BLaER1 (cell line): ENCODE data around the gene TJP1.
"Not testable (repeated sequence)": the region's sequence is repeated elsewhere in the genome, so short reads cannot be mapped to it uniquely, and the experiment has no call there.

Experiments used
- H3K27ac ChIP-seq: shearing (Covaris generic); formaldehyde crosslinking; 2 replicates; pipeline ENCODE4 v1.8.1; 2022
- H3K27me3 ChIP-seq: shearing (Covaris generic); formaldehyde crosslinking; 2 replicates; pipeline ENCODE4 v1.8.1; 2022
- H3K36me3 ChIP-seq: shearing (Covaris generic); formaldehyde crosslinking; 2 replicates; pipeline ENCODE4 v1.8.1; 2022
- H3K4me1 ChIP-seq: shearing (Covaris generic); formaldehyde crosslinking; 2 replicates; pipeline ENCODE4 v1.8.1; 2022
- H3K4me2 ChIP-seq: shearing (Covaris generic); formaldehyde crosslinking; 2 replicates; pipeline ENCODE4 v1.8.1; 2022
- H3K4me3 ChIP-seq: shearing (Covaris generic); formaldehyde crosslinking; 2 replicates; pipeline ENCODE4 v1.8.1; 2022
- H3K9ac ChIP-seq: shearing (Covaris generic); formaldehyde crosslinking; 2 replicates; pipeline ENCODE4 v1.8.1; 2022
- H3K9me3 ChIP-seq: shearing (Covaris generic); formaldehyde crosslinking; 2 replicates; pipeline ENCODE4 v1.8.1; 2022
- H4K20me1 ChIP-seq: shearing (Covaris generic); formaldehyde crosslinking; 2 replicates; pipeline ENCODE4 v1.8.1; 2022
- Cebpa-rat ChIP-seq: shearing (Covaris generic); IDR thresholded peaks from 2 replicates; pipeline ENCODE4 v1.8.1; 2022

The TJP1 gene

GRCh38 chr15:29770796-29771195 is 51.5 kb downstream of the TJP1 start:
- Histone ChIP-seq H3K36me3 (no peaks in the 10 kb centered on the region), H3K27ac (no peak overlapping the region), H4K20me1 (peaks cover 4% of the 10 kb centered on the region; the same call in 1 of the 2 replicates), H3K27me3 (peaks cover 19% of the 10 kb centered on the region; the same call in 1 of the 2 replicates), H3K4me2 (no peak overlapping the region), H3K9ac (no peak overlapping the region), H3K9me3 (no peaks in the 10 kb centered on the region), H3K4me3 (no peak overlapping the region), H3K4me1 (no peaks in the 10 kb centered on the region)
- TF ChIP-seq Cebpa-rat, result no peak

- Histone ChIP-seq H3K4me1 (peaks cover 21% of the 10 kb centered on the region), H3K27ac (no peak overlapping the region), H3K9me3 (no peaks in the 10 kb centered on the region), H3K9ac (no peak overlapping the region), H3K27me3 (peaks cover 27% of the 10 kb centered on the region), H3K4me3 (no peak overlapping the region), H3K4me2 (peak overlapping the region; percentile 58; the same call in 1 of the 2 replicates), H3K36me3 (no peaks in the 10 kb centered on the region), H4K20me1 (peaks cover 8% of the 10 kb centered on the region; the same call in 1 of the 2 replicates)
- TF ChIP-seq Cebpa-rat, result no peak
These were observed 56.3 kb downstream of the TJP1 start for GRCh38 chr15:29765898-29766527.

GRCh38 chr15:29765234-29765841 is 56.9 kb downstream of the TJP1 start:
- Histone ChIP-seq H3K36me3 (no peaks in the 10 kb centered on the region), H3K27me3 (peaks cover 27% of the 10 kb centered on the region), H3K9me3 (no peaks in the 10 kb centered on the region), H3K4me2 (peak overlapping the region; percentile 58), H3K27ac (no peak overlapping the region), H3K9ac (no peak overlapping the region), H3K4me1 (peaks cover 21% of the 10 kb centered on the region), H3K4me3 (no peak overlapping the region), H4K20me1 (peaks cover 8% of the 10 kb centered on the region; the same call in 1 of the 2 replicates)
- TF ChIP-seq Cebpa-rat, result no peak

DNA sequence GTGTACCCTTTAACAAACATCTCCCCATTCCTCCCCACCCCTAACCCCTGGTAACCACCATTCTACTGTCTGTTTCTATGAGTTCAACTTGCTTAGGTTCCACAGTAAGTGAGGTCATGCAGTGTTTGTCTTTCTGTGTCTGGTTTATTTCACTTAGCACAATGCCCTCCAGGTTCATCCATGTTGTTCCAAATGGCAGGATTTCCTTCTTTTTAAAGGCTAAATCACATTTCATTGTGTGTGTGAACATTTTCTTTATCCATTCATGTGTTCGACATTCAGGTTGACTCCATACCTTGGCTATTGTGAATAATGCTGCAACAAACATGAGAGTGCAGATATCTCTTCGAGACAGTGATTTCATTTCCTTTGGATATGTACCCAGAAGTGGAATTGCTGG is 62.7 kb downstream of the TJP1 start:
- no peak overlapping the region for H3K4me3 ChIP-seq
- H3K27me3 ChIP-seq, result peaks cover 6% of the 10 kb centered on the region
- H3K36me3 ChIP-seq, result no peaks in the 10 kb centered on the region
- no peaks in the 10 kb centered on the region for H3K9me3 ChIP-seq
- no peak overlapping the region for H3K27ac ChIP-seq
- H4K20me1 ChIP-seq, result no peaks in the 10 kb centered on the region
- no peak for TF ChIP-seq Cebpa-rat
- H3K4me1 ChIP-seq, result peaks cover 10% of the 10 kb centered on the region
- H3K4me2 ChIP-seq, result no peak overlapping the region
- H3K9ac ChIP-seq, result no peak overlapping the region

DNA sequence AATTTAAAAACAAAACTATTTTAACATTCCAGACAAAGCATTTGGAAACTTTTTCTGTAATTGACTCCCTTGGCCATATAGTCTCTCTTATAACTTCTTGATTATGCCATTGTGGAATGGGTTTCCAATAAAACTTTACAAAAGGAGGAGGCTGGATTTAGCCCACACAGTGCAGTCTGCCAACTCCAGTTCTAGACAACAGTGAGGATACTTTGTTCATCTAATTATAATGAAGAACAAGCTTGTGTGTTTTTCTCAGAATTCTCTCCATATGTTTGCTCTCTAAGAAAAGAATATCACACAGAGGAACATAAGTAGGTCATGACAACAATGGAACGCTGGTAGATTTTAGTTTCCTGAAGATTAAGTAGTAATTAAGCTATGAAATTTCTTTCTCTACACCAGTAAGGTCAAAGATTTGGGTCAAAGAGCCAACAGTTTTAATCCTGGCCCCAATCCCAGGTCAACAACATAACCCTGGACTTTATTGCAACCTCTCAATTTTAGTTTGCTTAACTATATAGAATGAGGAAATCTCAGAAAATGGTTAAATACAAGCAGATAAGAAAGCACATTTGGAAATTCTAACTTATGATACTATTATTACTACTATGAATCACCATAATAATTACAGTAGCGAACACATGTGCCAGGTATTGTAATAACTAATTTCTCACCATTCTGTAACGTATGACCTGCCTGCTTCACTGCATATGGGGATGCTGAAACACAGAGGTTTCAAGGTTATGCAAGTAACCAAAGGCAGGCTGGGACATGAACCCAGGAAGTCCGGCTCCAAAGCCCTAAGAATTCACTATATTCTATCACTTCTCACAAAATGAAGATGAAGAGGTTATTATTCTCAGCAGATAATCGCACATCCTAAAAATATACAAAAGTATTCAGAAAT is 65.7 kb downstream of the TJP1 start:
- no peaks in the 10 kb centered on the region for H3K27me3 ChIP-seq
- H3K27ac ChIP-seq, result no peak overlapping the region
- H3K9ac ChIP-seq, result no peak overlapping the region
- no peaks in the 10 kb centered on the region for H3K4me1 ChIP-seq
- no peaks in the 10 kb centered on the region for H3K9me3 ChIP-seq
- H3K4me3 ChIP-seq, result no peak overlapping the region
- H4K20me1 ChIP-seq, result no peaks in the 10 kb centered on the region
- H3K4me2 ChIP-seq, result no peak overlapping the region
- no peaks in the 10 kb centered on the region for H3K36me3 ChIP-seq
- TF ChIP-seq Cebpa-rat, result no peak

GRCh38 chr15:29754009-29754408 is 68.3 kb downstream of the TJP1 start:
- not testable (repeated sequence) for H3K36me3 ChIP-seq, H3K4me2 ChIP-seq, H3K4me3 ChIP-seq, H3K27ac ChIP-seq, H3K9me3 ChIP-seq, H3K9ac ChIP-seq, H3K27me3 ChIP-seq, H3K4me1 ChIP-seq, H4K20me1 ChIP-seq

DNA sequence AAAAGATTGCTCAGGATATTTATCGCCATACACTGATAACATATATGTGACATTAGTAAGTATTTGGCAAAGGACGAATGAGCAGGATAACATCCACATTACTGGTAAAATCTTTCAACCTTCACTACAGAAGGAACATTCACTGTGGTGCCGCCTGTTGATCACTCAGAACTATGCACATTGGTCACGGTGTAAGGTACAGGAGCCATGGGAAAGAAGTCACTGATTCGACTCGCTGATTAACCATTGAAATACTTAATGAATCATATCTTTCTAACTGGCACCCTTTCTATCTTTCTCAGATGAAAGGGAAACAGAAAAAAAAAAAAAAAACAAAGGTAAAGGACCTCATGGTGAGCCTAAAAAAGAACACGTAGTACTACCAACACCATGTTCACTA is 68.8 kb downstream of the TJP1 start:
- Histone ChIP-seq H4K20me1 (no peaks in the 10 kb centered on the region), H3K27ac (no peak overlapping the region), H3K4me1 (peaks cover 8% of the 10 kb centered on the region; the same call in 1 of the 2 replicates), H3K9me3 (no peaks in the 10 kb centered on the region), H3K9ac (no peak overlapping the region), H3K27me3 (no peaks in the 10 kb centered on the region), H3K36me3 (no peaks in the 10 kb centered on the region), H3K4me2 (no peak overlapping the region), H3K4me3 (no peak overlapping the region)
- no peak for TF ChIP-seq Cebpa-rat

- Histone ChIP-seq H3K4me3 (no peak overlapping the region), H3K27me3 (no peaks in the 10 kb centered on the region), H3K4me1 (peaks cover 8% of the 10 kb centered on the region; the same call in 1 of the 2 replicates), H3K4me2 (no peak overlapping the region), H3K36me3 (no peaks in the 10 kb centered on the region), H3K9me3 (no peaks in the 10 kb centered on the region), H3K9ac (no peak overlapping the region), H4K20me1 (no peaks in the 10 kb centered on the region), H3K27ac (no peak overlapping the region)
- TF ChIP-seq Cebpa-rat, result no peak
These were observed 71.5 kb downstream of the TJP1 start for GRCh38 chr15:29750754-29751153.

- Histone ChIP-seq H3K4me3 (no peak overlapping the region), H3K36me3 (no peaks in the 10 kb centered on the region), H3K4me2 (peak overlapping the region; percentile 16; the same call in 1 of the 2 replicates), H3K9me3 (no peaks in the 10 kb centered on the region), H3K9ac (no peak overlapping the region), H3K27ac (no peak overlapping the region), H4K20me1 (no peaks in the 10 kb centered on the region), H3K27me3 (no peaks in the 10 kb centered on the region), H3K4me1 (peaks cover 8% of the 10 kb centered on the region; the same call in 1 of the 2 replicates)
- TF ChIP-seq Cebpa-rat, result peak; percentile 91
These were observed 72.7 kb downstream of the TJP1 start for GRCh38 chr15:29749365-29750086.
